SK-N-SH (cell line): Measurements from ENCODE around the gene EGFLAM. TPM values are rescaled to one million over a fixed set of nuclear protein-coding genes. Genes with fewer than 3 reads are reported as not detected.

Experiments used
- CTCF ChIA-PET: fragments of 300-600, 350-600 bp; formaldehyde crosslinking; extraction: SDS; loops from one replicate; lab custom pipeline; 2021; lab: Yijun Ruan, JAX
- POLR2A ChIA-PET: fragments of 350-600 bp; sonication (Branson Sonifier 250); formaldehyde crosslinking; extraction: SDS; loops from one replicate; lab custom pipeline; 2020; ENCODE audit warnings: antibody characterized with exemption, inconsistent platforms; lab: Yijun Ruan, JAX
- DNase-seq: peaks from one replicate; pipeline ENCODE4 v3.0.0; 2012
- H2AFZ ChIP-seq: fragments of 200-600 bp; sonication (generic); 2 replicates; pipeline ENCODE4 v1.8.1; 2016; ENCODE audit warnings: antibody characterized with exemption, mild to moderate bottlenecking, low read depth
- H3F3A ChIP-seq: fragments of 200-600 bp; sonication (generic); replicated peaks from 2 replicates; pipeline ENCODE3; 2016; ENCODE audit warnings: antibody characterized with exemption, mild to moderate bottlenecking; ENCODE audit not compliant: insufficient read depth
- H3K27ac ChIP-seq, 2 experiments: fragments of 200-500 bp in 1 of 2; fragments of 200-600 bp in 1 of 2; sonication (Bioruptor generic) in 1 of 2; sonication (generic), shearing (Covaris generic) in 1 of 2; 2 replicates each; pipeline versions ENCODE4 v1.5.1 to v1.6.1; 2014 to 2016; ENCODE audit warnings: low read depth in 2 of 2, inconsistent platforms in 1 of 2, low read length in 1 of 2, mild to moderate bottlenecking in 1 of 2, mixed read lengths in 1 of 2
- H3K27me3 ChIP-seq: fragments of 200-600 bp; sonication (generic), shearing (Covaris generic); 2 replicates; pipeline ENCODE4 v1.6.1; 2016; ENCODE audit warnings: mixed run types; ENCODE audit not compliant: insufficient read depth
- H3K36me3 ChIP-seq, 2 experiments: fragments of 200-500 bp in 1 of 2; fragments of 200-600 bp in 1 of 2; sonication (Bioruptor generic) in 1 of 2; sonication (generic) in 1 of 2; replicated peaks in 1 of 2; 2 replicates each; pipeline versions ENCODE3 to v1.5.1; 2014 to 2016; ENCODE audit warnings: low read length in 1 of 2, mild to moderate bottlenecking in 1 of 2; ENCODE audit not compliant: insufficient read depth in 2 of 2, control insufficient read depth in 1 of 2
- H3K4me1 ChIP-seq, 2 experiments: fragments of 200-500 bp in 1 of 2; fragments of 200-600 bp in 1 of 2; sonication (Bioruptor generic) in 1 of 2; sonication (generic), shearing (Covaris generic) in 1 of 2; 2 replicates each; pipeline versions ENCODE4 v1.5.1 to v1.6.1; 2014 to 2016; ENCODE audit warnings: low read depth in 1 of 2, low read length in 1 of 2, mixed run types in 1 of 2; ENCODE audit not compliant: insufficient read depth in 2 of 2, control insufficient read depth in 1 of 2
- H3K4me2 ChIP-seq: fragments of 200-600 bp; sonication (generic), shearing (Covaris generic); 2 replicates; pipeline ENCODE4 v1.6.1; 2017; ENCODE audit warnings: mixed run types
- H3K4me3 ChIP-seq, 2 experiments: fragments of 200-500 bp in 1 of 2; fragments of 200-600 bp in 1 of 2; sonication (Bioruptor generic) in 1 of 2; sonication (generic), shearing (Covaris generic) in 1 of 2; 2 replicates each; pipeline versions ENCODE4 v1.5.1 to v1.8.1; 2014 to 2016; ENCODE audit warnings: low read depth in 2 of 2, inconsistent platforms in 1 of 2, low read length in 1 of 2, mild to moderate bottlenecking in 1 of 2, mixed read lengths in 1 of 2, moderate library complexity in 1 of 2
- H3K79me2 ChIP-seq: fragments of 200-600 bp; sonication (generic); 2 replicates; pipeline ENCODE4 v1.8.1; 2017; ENCODE audit warnings: mild to moderate bottlenecking; ENCODE audit not compliant: insufficient read depth
- H3K9ac ChIP-seq: fragments of 200-600 bp; sonication (generic); 2 replicates; pipeline ENCODE4 v1.6.1; 2017; ENCODE audit warnings: mixed run types
- H3K9me2 ChIP-seq: fragments of 200-600 bp; sonication (generic); 2 replicates; pipeline ENCODE4 v1.6.1; 2017; ENCODE audit warnings: mixed run types
- H3K9me3 ChIP-seq: fragments of 200-600 bp; sonication (generic); 2 replicates; pipeline ENCODE4 v1.6.1; 2017; ENCODE audit warnings: mixed run types, mild to moderate bottlenecking, moderate library complexity
- H4K20me1 ChIP-seq: fragments of 200-600 bp; sonication (generic); 2 replicates; pipeline ENCODE4 v1.6.1; 2017; ENCODE audit warnings: mild to moderate bottlenecking, mixed run types; ENCODE audit not compliant: insufficient read depth
- ELF1 ChIP-seq: IDR thresholded peaks from 2 replicates; pipeline ENCODE4 v1.4.0; 2012
- FOSL2 ChIP-seq: IDR thresholded peaks from 2 replicates; pipeline ENCODE4 v1.4.0; 2012; ENCODE audit warnings: low read depth, mild to moderate bottlenecking, moderate library complexity, borderline replicate concordance
- FOXJ3 ChIP-seq: sonication (generic); formaldehyde crosslinking; IDR thresholded peaks from 2 replicates; pipeline ENCODE4 v1.5.1; 2020; ENCODE audit warnings: mild to moderate bottlenecking, missing genetic modification reagents
- FOXM1 ChIP-seq: IDR thresholded peaks from 2 replicates; pipeline ENCODE4 v1.4.0; 2012; ENCODE audit warnings: low read depth, mild to moderate bottlenecking
- GABPA ChIP-seq: IDR thresholded peaks from 2 replicates; pipeline ENCODE4 v1.4.0; 2012; ENCODE audit warnings: low read depth, mild to moderate bottlenecking
- JUND ChIP-seq: IDR thresholded peaks from 2 replicates; pipeline ENCODE4 v1.4.0; 2012
- MXI1 ChIP-seq: IDR thresholded peaks from 2 replicates; pipeline ENCODE4 v1.6.1; 2012; ENCODE audit warnings: mild to moderate bottlenecking, low read depth, low read length, improper control_type of control experiment
- NFIC ChIP-seq: IDR thresholded peaks from 2 replicates; pipeline ENCODE4 v1.4.0; 2012; ENCODE audit warnings: borderline replicate concordance
- RCOR1 ChIP-seq: fragments of 150-350 bp; IDR thresholded peaks from 2 replicates; pipeline ENCODE4 v1.6.1; 2017; ENCODE audit warnings: antibody characterized with exemption, low read length
- RFX5 ChIP-seq: IDR thresholded peaks from 2 replicates; pipeline ENCODE4 v1.6.1; 2012; ENCODE audit warnings: mild to moderate bottlenecking, improper control_type of control experiment, low read length
- SIN3A ChIP-seq: IDR thresholded peaks from 2 replicates; pipeline ENCODE4 v1.6.1; 2012; ENCODE audit warnings: low read depth, mild to moderate bottlenecking, low read length, moderate library complexity, borderline replicate concordance
- TAF1 ChIP-seq: IDR thresholded peaks from 2 replicates; pipeline ENCODE4 v1.6.1; 2012; ENCODE audit warnings: low read depth, mild to moderate bottlenecking, low read length, moderate library complexity, borderline replicate concordance
- WGBS: methylation state at CpG from one replicate; pipeline ENCODE4 v1.1.6; 2017; ENCODE audit warnings: low lambda C conversion rate; 5-methylcytosine and 5-hydroxymethylcytosine counted together
- polyA plus RNA-seq, 3 experiments: library from polyadenylated mRNA; depleted of rRNA; stranded (reverse); fragments of >200 nt; gene quantifications; 2 replicates each; pipeline ENCODE4 v1.2.3, GENCODE V29; 2012
- TF ChIP-seq, protein P1 (sequence below): IDR thresholded peaks from 2 replicates; pipeline ENCODE4 v1.4.0; 2012; ENCODE audit warnings: low read depth
- TF ChIP-seq, protein P2 (sequence below): fragments of 150-350 bp; IDR thresholded peaks from 2 replicates; pipeline ENCODE4 v1.6.1; 2017; ENCODE audit warnings: antibody characterized with exemption, low read length, low read depth, borderline replicate concordance
- TF ChIP-seq, protein P3 (sequence below): IDR thresholded peaks from 2 replicates; pipeline ENCODE4; 2012
- TF ChIP-seq, protein P4 (sequence below): IDR thresholded peaks from 2 replicates; pipeline ENCODE4 v1.6.1; 2012; ENCODE audit warnings: mild to moderate bottlenecking, low read depth, low read length, moderate library complexity

Gene EGFLAM
- polyA plus RNA-seq, 1 of the 3 experiments (the other 2 are of a cell fraction), result 0.05 TPM

DNA sequence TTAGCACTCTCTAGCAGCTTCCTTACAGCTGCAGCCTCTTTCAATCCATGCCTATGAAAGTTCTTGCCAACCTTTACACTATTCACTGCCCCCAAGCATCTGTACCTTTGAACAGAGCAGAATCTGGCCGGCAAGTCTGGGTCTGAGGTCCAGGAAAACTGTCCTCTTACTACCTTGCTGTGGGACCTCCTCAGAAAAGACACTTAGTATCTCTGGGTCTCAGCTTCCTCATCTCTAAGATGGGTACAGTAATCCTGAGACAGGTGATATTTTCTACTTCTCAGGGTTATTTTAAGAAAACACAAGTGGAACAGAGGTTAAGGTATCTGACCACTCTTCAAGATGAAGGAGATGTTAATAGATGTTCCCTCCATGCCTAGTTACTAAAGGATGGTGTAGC lies 120.2 kb downstream of the EGFLAM start:
- Histone ChIP-seq H3K4me1 (peaks cover 3 to 4% of the 10 kb centered on the region in 2 experiments; a peak in 2 of 4 replicates), H3K27me3 (peaks cover 18% of the 10 kb centered on the region; the same call in 1 of the 2 replicates), H3F3A (no peaks in the 10 kb centered on the region), H3K79me2 (no peaks in the 10 kb centered on the region), H3K9me2 (no peaks in the 10 kb centered on the region), H4K20me1 (no peaks in the 10 kb centered on the region), H3K9ac (no peak overlapping the region), H2AFZ (no peak overlapping the region), H3K27ac (no peak overlapping the region), H3K4me3 (no peak overlapping the region), H3K4me2 (no peak overlapping the region), H3K9me3 (no peaks in the 10 kb centered on the region), H3K36me3 (no peaks in the 10 kb centered on the region)
- ChIA-PET POLR2A (no interaction called here), CTCF (interaction anchor here (1.1 kb wide), 1 partner anchor 113 kb away, joined by 5 read pairs; no protein-coding TSS in a partner anchor)
- WGBS, result 57% methylated on average over 1 of the region's 1 CpG
- TF ChIP-seq RFX5, result no peak
- DNase-seq, result no peak

DNA sequence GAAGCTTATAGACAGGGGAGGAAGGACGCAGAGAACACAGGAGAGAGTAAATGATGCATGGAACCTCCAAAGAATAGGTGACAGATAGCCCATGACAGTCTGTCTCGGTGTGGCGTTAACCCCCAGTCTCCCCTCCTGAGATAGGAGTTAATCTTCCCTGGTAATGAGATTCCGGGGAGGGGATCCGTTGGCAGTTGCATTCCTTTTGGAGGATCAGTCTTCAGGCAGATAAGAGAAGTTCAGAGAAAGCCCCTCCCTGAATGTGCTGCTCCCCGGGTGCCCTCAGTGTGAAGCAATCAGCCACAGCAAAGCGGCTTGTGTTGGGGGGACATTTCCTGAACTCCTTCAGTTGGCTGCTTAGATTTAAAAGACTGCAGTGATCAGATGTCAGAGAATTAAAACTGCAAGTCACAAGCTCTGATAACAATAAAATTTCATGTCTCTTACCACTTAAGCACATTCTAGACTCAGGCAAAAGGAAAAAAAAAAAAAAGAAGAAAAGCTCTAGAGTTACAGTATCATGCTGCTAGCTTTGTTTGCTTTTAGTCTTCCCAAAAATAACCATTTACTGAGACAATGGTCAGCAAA lies 121.1 kb downstream of the EGFLAM start:
- Histone ChIP-seq H3K4me3 (no peak overlapping the region), H2AFZ (no peak overlapping the region), H3F3A (no peaks in the 10 kb centered on the region), H3K9me2 (no peaks in the 10 kb centered on the region), H3K36me3 (no peaks in the 10 kb centered on the region), H3K9ac (no peak overlapping the region), H3K9me3 (no peaks in the 10 kb centered on the region), H3K4me1 (peaks cover 3 to 4% of the 10 kb centered on the region in 2 experiments; a peak in 2 of 4 replicates), H3K4me2 (no peak overlapping the region), H3K27me3 (peaks cover 18% of the 10 kb centered on the region; the same call in 1 of the 2 replicates), H4K20me1 (no peaks in the 10 kb centered on the region), H3K27ac (no peak overlapping the region), H3K79me2 (no peaks in the 10 kb centered on the region)
- DNase-seq, result no peak
- ChIA-PET CTCF (interaction anchor here (1.1 kb wide), 1 partner anchor 114 kb away, joined by 5 read pairs; no protein-coding TSS in a partner anchor), POLR2A (no interaction called here)
- no peak for TF ChIP-seq SIN3A
- TF ChIP-seq, protein P1, sequence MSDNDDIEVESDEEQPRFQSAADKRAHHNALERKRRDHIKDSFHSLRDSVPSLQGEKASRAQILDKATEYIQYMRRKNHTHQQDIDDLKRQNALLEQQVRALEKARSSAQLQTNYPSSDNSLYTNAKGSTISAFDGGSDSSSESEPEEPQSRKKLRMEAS, result no peak
- TF ChIP-seq RFX5, result no peak
- no peak for TF ChIP-seq RCOR1
- TF ChIP-seq FOSL2, result no peak
- 58% methylated on average over 7 of the region's 7 CpGs for WGBS

DNA sequence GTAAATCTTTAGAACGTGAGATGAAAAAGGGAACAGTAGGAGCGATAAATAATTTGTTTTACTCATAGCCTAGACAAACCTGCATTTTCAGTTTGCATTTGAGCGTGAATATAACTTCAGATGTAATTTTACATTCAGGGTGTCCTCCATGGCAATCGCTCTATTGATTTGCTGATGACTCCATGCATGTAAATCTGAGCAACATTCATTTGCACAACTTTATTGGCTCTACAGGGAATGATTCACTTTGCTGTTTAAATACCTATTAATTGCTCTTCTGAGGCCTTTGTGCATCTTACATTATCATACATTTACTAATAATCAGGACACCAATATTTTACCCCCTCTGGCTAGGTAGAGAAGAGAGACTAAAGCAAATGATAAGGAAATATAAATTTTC lies 122.2 kb downstream of the EGFLAM start:
- H3K4me2 ChIP-seq, result no peak overlapping the region
- H3K9me2 ChIP-seq, result no peaks in the 10 kb centered on the region
- H2AFZ ChIP-seq, result no peak overlapping the region
- CTCF ChIA-PET, result no interaction called here
- no peaks in the 10 kb centered on the region for H3K36me3 ChIP-seq
- no peak for DNase-seq
- no peaks in the 10 kb centered on the region for H3K79me2 ChIP-seq
- WGBS, result 75% methylated on average over 4 of the region's 4 CpGs
- no peak overlapping the region for H3K9ac ChIP-seq
- no peaks in the 10 kb centered on the region for H4K20me1 ChIP-seq
- peaks cover 10% of the 10 kb centered on the region; the same call in 1 of the 2 replicates for H3K27me3 ChIP-seq
- H3F3A ChIP-seq, result no peaks in the 10 kb centered on the region
- peaks cover 0 to 4% of the 10 kb centered on the region in 2 experiments; a peak in 2 of 4 replicates for H3K4me1 ChIP-seq
- no peaks in the 10 kb centered on the region for H3K9me3 ChIP-seq
- H3K4me3 ChIP-seq, result no peak overlapping the region
- POLR2A ChIA-PET, result no interaction called here
- no peak overlapping the region for H3K27ac ChIP-seq
- TF ChIP-seq FOXM1 (no peak), RFX5 (no peak), ELF1 (no peak), FOSL2 (no peak), GABPA (no peak), JUND (no peak), FOXJ3 (CRISPR knock-in tag) (no peak), NFIC (no peak), MXI1 (no peak), TAF1 (no peak)
- TF ChIP-seq, protein P2, sequence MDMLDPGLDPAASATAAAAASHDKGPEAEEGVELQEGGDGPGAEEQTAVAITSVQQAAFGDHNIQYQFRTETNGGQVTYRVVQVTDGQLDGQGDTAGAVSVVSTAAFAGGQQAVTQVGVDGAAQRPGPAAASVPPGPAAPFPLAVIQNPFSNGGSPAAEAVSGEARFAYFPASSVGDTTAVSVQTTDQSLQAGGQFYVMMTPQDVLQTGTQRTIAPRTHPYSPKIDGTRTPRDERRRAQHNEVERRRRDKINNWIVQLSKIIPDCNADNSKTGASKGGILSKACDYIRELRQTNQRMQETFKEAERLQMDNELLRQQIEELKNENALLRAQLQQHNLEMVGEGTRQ, result no peak
- TF ChIP-seq, protein P3, sequence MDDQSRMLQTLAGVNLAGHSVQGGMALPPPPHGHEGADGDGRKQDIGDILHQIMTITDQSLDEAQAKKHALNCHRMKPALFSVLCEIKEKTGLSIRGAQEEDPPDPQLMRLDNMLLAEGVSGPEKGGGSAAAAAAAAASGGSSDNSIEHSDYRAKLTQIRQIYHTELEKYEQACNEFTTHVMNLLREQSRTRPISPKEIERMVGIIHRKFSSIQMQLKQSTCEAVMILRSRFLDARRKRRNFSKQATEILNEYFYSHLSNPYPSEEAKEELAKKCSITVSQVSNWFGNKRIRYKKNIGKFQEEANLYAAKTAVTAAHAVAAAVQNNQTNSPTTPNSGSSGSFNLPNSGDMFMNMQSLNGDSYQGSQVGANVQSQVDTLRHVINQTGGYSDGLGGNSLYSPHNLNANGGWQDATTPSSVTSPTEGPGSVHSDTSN, result no peak
- TF ChIP-seq, protein P1, result no peak
- TF ChIP-seq, protein P4, sequence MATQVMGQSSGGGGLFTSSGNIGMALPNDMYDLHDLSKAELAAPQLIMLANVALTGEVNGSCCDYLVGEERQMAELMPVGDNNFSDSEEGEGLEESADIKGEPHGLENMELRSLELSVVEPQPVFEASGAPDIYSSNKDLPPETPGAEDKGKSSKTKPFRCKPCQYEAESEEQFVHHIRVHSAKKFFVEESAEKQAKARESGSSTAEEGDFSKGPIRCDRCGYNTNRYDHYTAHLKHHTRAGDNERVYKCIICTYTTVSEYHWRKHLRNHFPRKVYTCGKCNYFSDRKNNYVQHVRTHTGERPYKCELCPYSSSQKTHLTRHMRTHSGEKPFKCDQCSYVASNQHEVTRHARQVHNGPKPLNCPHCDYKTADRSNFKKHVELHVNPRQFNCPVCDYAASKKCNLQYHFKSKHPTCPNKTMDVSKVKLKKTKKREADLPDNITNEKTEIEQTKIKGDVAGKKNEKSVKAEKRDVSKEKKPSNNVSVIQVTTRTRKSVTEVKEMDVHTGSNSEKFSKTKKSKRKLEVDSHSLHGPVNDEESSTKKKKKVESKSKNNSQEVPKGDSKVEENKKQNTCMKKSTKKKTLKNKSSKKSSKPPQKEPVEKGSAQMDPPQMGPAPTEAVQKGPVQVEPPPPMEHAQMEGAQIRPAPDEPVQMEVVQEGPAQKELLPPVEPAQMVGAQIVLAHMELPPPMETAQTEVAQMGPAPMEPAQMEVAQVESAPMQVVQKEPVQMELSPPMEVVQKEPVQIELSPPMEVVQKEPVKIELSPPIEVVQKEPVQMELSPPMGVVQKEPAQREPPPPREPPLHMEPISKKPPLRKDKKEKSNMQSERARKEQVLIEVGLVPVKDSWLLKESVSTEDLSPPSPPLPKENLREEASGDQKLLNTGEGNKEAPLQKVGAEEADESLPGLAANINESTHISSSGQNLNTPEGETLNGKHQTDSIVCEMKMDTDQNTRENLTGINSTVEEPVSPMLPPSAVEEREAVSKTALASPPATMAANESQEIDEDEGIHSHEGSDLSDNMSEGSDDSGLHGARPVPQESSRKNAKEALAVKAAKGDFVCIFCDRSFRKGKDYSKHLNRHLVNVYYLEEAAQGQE, result no peak
